NK-92 (cell line): ENCODE results near the gene CCDC201.

Source experiments
- DNase-seq: peaks from one replicate; lab custom pipeline; 2025; ENCODE audit not compliant: unreplicated experiment; lab: John Stamatoyannopoulos, UW

The CCDC201 gene

GRCh38 chr7:45873035-45873354, at the start of gene CCDC201:
TSS of gene CCDC201 (minus strand) at chr7:45873082. CDS start at chr7:45873007, 75 bp downstream.
- no peak for DNase-seq

GRCh38 chr7:45921699-45922519, 49.0 kb upstream of the CCDC201 start:
- DNase-seq: no peak

GRCh38 chr7:45921381-45921698, 48.5 kb upstream of the CCDC201 start:
- DNase-seq: no peak

- DNase-seq: no peak
Observed at GRCh38 chr7:45920502-45921380, 47.9 kb upstream of the CCDC201 start, which contains the start of gene IGFBP3. TSS of gene IGFBP3 (minus strand) at chr7:45921272. CDS start at chr7:45921140, 132 bp downstream.

- DNase-seq: no peak
Observed at GRCh38 chr7:45919993-45920459, 47.1 kb upstream of the CCDC201 start.

- no peak for DNase-seq
Observed at GRCh38 chr7:45919231-45919784, 46.4 kb upstream of the CCDC201 start.

- DNase-seq: no peak
Observed at GRCh38 chr7:45918556-45918955, 45.7 kb upstream of the CCDC201 start.

GRCh38 chr7:45917658-45918057, 44.8 kb upstream of the CCDC201 start:
- no peak for DNase-seq

GRCh38 chr7:45917064-45917463, 44.2 kb upstream of the CCDC201 start:
- no peak for DNase-seq

- DNase-seq: no peak
Observed at GRCh38 chr7:45915606-45916005, 42.7 kb upstream of the CCDC201 start.

GRCh38 chr7:45914911-45915310, 42.0 kb upstream of the CCDC201 start:
- DNase-seq: no peak

GRCh38 chr7:45912972-45913371, 40.1 kb upstream of the CCDC201 start:
- DNase-seq: no peak

- no peak for DNase-seq
Observed at GRCh38 chr7:45911311-45911710, 38.4 kb upstream of the CCDC201 start.

GRCh38 chr7:45910855-45911254, 38.0 kb upstream of the CCDC201 start:
- no peak for DNase-seq

- no peak for DNase-seq
Observed at GRCh38 chr7:45909561-45909960, 36.7 kb upstream of the CCDC201 start.

GRCh38 chr7:45902820-45903219, 29.9 kb upstream of the CCDC201 start:
- DNase-seq: no peak

- no peak for DNase-seq
Observed at GRCh38 chr7:45901566-45901965, 28.7 kb upstream of the CCDC201 start.

GRCh38 chr7:45898222-45898621, 25.3 kb upstream of the CCDC201 start:
- no peak for DNase-seq

- no peak for DNase-seq
Observed at GRCh38 chr7:45897042-45897690, 24.3 kb upstream of the CCDC201 start.

GRCh38 chr7:45894665-45895062, 21.8 kb upstream of the CCDC201 start:
- no peak for DNase-seq

- no peak for DNase-seq
Observed at GRCh38 chr7:45893996-45894664, 21.2 kb upstream of the CCDC201 start.
